BJ (cell line): Measurements from ENCODE around the gene KRT86. TPM values are rescaled to one million over a fixed set of nuclear protein-coding genes. Genes with fewer than 3 reads are reported as not detected.
A peak's percentile ranks its signal among the peaks of the same experiment; 100 is the strongest.
"Not testable (repeated sequence)": the region's sequence is repeated elsewhere in the genome, so short reads cannot be mapped to it uniquely, and the experiment has no call there.

ENCODE experiments used
- CTCF ChIA-PET: fragments of 350-600 bp; formaldehyde crosslinking; extraction: SDS; loops from one replicate; lab custom pipeline; 2021; ENCODE audit warnings: antibody characterized with exemption, inconsistent platforms; lab: Yijun Ruan, JAX
- POLR2A ChIA-PET: fragments of 300-600 bp; sonication (Branson Sonifier 250); formaldehyde crosslinking; extraction: SDS; loops from one replicate; lab custom pipeline; 2021; ENCODE audit warnings: antibody characterized with exemption; lab: Charles Lee
- DNase-seq: peaks from one replicate; pipeline ENCODE4 v3.0.0-alpha.2; 2011; ENCODE audit warnings: low read depth
- H3K27me3 ChIP-seq: 2 replicates; pipeline ENCODE4 v1.6.0; 2011; ENCODE audit warnings: low read length; ENCODE audit not compliant: control insufficient read depth, insufficient read depth
- H3K36me3 ChIP-seq: 2 replicates; pipeline ENCODE4 v1.5.1; 2011; ENCODE audit warnings: low read length; ENCODE audit not compliant: control insufficient read depth, insufficient read depth
- H3K4me3 ChIP-seq: 2 replicates; pipeline ENCODE4 v1.5.1; 2011; ENCODE audit warnings: low read depth, mild to moderate bottlenecking, control low read depth, low read length
- CTCF ChIP-seq: IDR thresholded peaks from 2 replicates; pipeline ENCODE4 v1.5.1; 2011; ENCODE audit warnings: low read depth, mild to moderate bottlenecking, control low read depth, inconsistent platforms, low read length, moderate library complexity; ENCODE audit not compliant: insufficient read depth
- polyA plus RNA-seq: library from polyadenylated mRNA; depleted of rRNA; stranded (reverse); fragments of >200 nt; gene quantifications from 2 replicates; pipeline ENCODE4 v1.2.3, GENCODE V29; 2011

KRT86 gene
- polyA plus RNA-seq, 1 experiment, result 2.5 TPM

GRCh38 chr12:52298677-52299190, 24.3 kb downstream of the KRT86 start:
- CTCF ChIA-PET, result interaction anchor here (1.1 kb wide), 1 partner anchor 55 kb away, joined by 3 read pairs; no protein-coding TSS in a partner anchor
- Histone ChIP-seq H3K27me3 (peaks cover 1% of the 10 kb centered on the region; the same call in 1 of the 2 replicates), H3K4me3 (no peak overlapping the region), H3K36me3 (no peaks in the 10 kb centered on the region)
- DNase-seq, result no peak
- no peak for TF ChIP-seq CTCF
- POLR2A ChIA-PET, result no interaction called here

DNA sequence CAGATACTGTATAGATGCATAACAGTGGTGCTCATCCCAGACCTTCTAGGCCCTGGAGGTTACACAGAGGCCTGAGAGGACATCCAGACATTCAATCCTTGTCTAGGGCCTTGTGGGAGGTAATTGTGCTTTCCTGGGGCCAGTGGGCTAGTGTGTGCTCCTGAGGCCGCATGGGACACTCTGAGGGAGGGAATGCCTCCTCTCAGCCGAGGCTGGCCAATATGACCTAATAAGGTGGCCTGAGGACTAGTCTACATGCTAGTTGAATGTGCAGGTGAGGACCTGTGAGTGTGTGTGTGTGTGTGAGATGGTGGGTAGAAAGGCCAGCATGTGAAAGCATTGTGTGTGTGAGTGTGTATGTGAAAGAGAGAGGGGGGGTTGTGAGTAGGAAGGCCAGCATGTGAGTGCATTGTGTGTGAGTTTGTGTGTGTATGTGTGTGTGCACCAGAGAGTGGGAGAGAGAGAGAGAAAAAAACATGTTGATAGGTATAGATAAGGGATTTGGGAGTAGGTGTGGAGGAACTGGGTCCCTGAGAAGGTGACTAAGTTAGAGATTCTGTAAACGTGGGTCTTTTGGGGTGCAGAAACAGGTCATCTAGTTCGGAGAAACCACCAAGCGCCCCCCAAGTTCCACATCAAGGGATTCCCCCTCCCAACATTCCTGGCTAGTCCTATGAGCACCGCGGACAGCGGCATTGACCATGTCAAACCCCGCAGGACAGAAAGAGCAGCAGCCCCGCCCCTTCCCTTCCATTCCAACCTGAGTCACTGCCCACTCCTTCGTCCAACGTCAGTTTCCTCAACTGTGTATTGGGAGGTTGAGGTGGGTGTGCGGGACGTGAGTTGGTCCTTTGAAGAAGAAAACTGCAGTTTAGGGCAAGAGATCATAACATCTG, 26.6 kb downstream of the KRT86 start:
- Histone ChIP-seq H3K27me3 (peaks cover 1% of the 10 kb centered on the region; the same call in 1 of the 2 replicates), H3K36me3 (no peaks in the 10 kb centered on the region), H3K4me3 (no peak overlapping the region)
- ChIA-PET CTCF (no interaction called here), POLR2A (no interaction called here)
- no peak for TF ChIP-seq CTCF
- DNase-seq, result no peak

- H3K4me3 ChIP-seq, DNase-seq, POLR2A ChIA-PET, H3K27me3 ChIP-seq, H3K36me3 ChIP-seq, CTCF ChIA-PET: not testable (repeated sequence)
These were observed 27.3 kb downstream of the KRT86 start for GRCh38 chr12:52301721-52302120.

DNA sequence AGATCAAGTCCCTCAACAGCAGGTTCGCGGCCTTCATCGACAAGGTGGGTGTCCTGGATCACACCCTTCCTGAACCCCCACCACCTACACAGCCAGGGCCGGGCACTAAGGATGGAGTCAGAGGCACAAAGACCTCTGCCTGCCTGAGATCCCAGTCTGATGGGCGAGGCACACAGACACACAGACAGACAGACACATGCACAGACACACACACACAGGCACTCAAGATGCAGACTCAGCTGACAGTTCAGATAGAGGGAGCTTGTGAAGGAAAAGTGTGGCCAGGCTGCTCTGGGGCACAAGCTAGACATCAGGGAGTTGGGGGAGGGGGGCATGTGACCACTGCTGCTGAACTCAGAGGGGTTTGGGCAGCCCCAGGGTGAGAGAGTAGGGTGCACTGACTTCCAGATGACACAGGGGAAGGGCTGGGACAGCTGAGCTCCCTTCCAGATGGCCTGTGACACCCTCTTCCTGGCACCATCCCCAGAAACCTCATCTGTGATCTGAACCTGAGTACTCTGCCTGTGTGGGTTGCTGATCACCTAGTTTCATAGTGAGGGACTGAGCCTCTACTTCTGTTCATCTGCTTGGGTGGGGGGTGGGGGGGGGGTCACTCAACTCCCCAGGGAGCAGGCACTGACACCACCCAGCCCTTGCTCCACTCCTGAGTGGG, 27.9 kb downstream of the KRT86 start:
- POLR2A ChIA-PET, H3K27me3 ChIP-seq, H3K36me3 ChIP-seq, H3K4me3 ChIP-seq, CTCF ChIA-PET, DNase-seq: not testable (repeated sequence)

DNA sequence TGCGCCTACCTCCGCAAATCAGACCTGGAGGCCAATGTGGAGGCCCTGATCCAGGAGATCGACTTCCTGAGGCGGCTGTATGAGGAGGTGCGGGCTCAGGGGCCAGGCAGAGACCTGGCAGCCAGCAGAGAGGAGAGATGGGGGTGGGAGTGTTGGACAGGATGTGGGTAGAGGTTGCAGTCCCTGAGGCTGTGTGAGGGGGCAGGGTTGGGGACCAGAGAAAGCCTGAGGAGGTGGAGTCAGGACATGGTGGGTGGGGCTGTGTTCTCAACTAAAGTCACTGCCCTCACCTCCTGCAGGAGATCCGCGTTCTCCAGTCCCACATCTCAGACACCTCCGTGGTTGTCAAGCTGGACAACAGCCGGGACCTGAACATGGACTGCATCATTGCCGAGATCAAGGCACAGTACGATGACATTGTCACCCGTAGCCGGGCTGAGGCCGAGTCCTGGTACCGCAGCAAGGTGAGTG, 30.5 kb downstream of the KRT86 start:
- H3K27me3 ChIP-seq, POLR2A ChIA-PET, DNase-seq, H3K4me3 ChIP-seq, H3K36me3 ChIP-seq: not testable (repeated sequence)
- CTCF ChIA-PET, result interaction anchor here (0.9 to 5.3 kb wide), 3 partner anchors 10 to 41 kb away, joined by 4 to 32 read pairs (median 4); no protein-coding TSS in a partner anchor

DNA sequence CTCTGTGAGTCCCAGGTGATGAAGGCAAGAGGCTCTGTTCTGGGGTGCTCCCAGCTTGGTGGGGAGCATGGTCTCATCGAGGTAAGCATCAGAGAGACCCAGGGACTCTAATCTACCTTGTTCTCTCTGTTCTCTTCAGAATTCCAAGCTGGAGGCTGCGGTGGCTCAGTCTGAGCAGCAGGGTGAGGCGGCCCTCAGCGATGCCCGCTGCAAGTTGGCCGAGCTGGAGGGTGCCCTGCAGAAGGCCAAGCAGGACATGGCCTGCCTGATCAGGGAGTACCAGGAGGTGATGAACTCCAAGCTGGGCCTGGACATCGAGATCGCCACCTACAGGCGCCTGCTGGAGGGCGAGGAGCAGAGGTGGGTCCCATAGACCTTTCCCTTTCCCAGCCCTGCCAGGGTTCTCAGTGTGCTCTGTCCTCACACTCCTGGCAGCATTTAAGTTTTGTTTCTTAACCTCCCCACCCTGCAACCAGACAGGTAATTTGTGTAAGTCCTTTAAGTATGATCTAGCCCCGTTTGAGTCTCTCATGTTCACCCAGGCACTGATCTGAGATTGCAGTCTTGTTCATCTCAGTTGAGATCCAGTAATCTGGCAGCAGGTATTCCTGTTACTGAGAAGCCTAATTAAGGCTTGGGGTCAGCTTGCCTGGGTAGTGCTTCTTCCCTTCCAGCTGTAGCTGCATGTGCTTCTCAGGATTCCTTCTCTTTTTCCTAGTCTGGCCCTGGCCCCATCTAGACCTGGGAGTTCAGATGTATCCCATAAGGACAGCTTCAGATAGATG, 31.7 kb downstream of the KRT86 start:
- ChIA-PET CTCF (interaction anchor here (0.6 to 5.3 kb wide), 12 partner anchors 8 to 120 kb away, joined by 3 to 32 read pairs (median 4); no protein-coding TSS in a partner anchor), POLR2A (no interaction called here)
- no peak for DNase-seq
- Histone ChIP-seq H3K27me3 (no peaks in the 10 kb centered on the region; the same call in 1 of the 2 replicates), H3K36me3 (no peaks in the 10 kb centered on the region), H3K4me3 (no peak overlapping the region)
- TF ChIP-seq CTCF, result peak; percentile 38
